Spleen (tissue), 11 donors: Measurements from ENCODE around the gene SRGAP3. TPM values are rescaled to one million over a fixed set of nuclear protein-coding genes. Genes with fewer than 3 reads are reported as not detected.

Experiments
- DNase-seq: peaks from one replicate; pipeline ENCODE4 v3.0.0-alpha.2; 2020
- H3K27ac ChIP-seq, 8 donors: fragments of 200-600 bp; sonication (generic) in 7 of 8; 1 replicate in 4 of 8; 2 replicates in 4 of 8; pipeline versions ENCODE4 v1.5.0 to v1.8.0; 2016 to 2021; ENCODE audit warnings: inconsistent platforms in 4 of 8, mild to moderate bottlenecking in 4 of 8, moderate library complexity in 1 of 8
- H3K27me3 ChIP-seq, 7 donors: fragments of 200-600 bp; sonication (generic) in 6 of 7; replicated peaks in 1 of 7; 1 replicate in 4 of 7; 2 replicates in 3 of 7; pipeline versions ENCODE4 v1.5.0 to v1.8.0; 2016 to 2021; ENCODE audit warnings: inconsistent platforms in 3 of 7, mild to moderate bottlenecking in 1 of 7
- H3K36me3 ChIP-seq, 6 donors: fragments of 200-600 bp; sonication (generic) in 5 of 6; 1 replicate in 4 of 6; 2 replicates in 2 of 6; pipeline versions ENCODE4 v1.5.0 to v1.8.0; 2016 to 2021; ENCODE audit warnings: inconsistent platforms in 2 of 6
- H3K4me1 ChIP-seq, 6 donors: fragments of 200-600 bp; sonication (generic) in 5 of 6; 1 replicate in 3 of 6; 2 replicates in 3 of 6; pipeline versions ENCODE4 v1.5.0 to v1.8.0; 2016 to 2021; ENCODE audit warnings: inconsistent platforms in 3 of 6
- H3K4me3 ChIP-seq, 8 donors: fragments of 200-600 bp; sonication (generic) in 7 of 8; 1 replicate in 4 of 8; 2 replicates in 4 of 8; pipeline versions ENCODE4 v1.5.0 to v1.8.0; 2016 to 2021; ENCODE audit warnings: inconsistent platforms in 4 of 8, mild to moderate bottlenecking in 4 of 8, moderate library complexity in 2 of 8
- H3K9me3 ChIP-seq, 8 donors: fragments of 200-600 bp; sonication (generic) in 7 of 8; 1 replicate in 4 of 8; 2 replicates in 4 of 8; pipeline versions ENCODE4 v1.5.0 to v1.8.0; 2016 to 2021; ENCODE audit warnings: inconsistent platforms in 4 of 8
- POLR2A ChIP-seq, 3 donors: fragments of 450-650 bp; IDR thresholded peaks; one replicate each; pipeline ENCODE4 v1.5.1; 2017; ENCODE audit warnings: antibody characterized with exemption in 3 of 3, mild to moderate bottlenecking in 1 of 3
- POLR2AphosphoS5 ChIP-seq, 3 donors: sonication (generic); formaldehyde crosslinking; IDR thresholded peaks; one replicate each; pipeline ENCODE4 v1.5.1; 2017; ENCODE audit warnings: antibody characterized with exemption in 3 of 3
- WGBS, 5 donors: extraction: QIAGEN DNeasy Blood & Tissue Kit in 3 of 5; methylation state at CpG; one replicate each; pipeline versions ENCODE4 v1.1.5 to v1.1.7; 2013 to 2018; 5-methylcytosine and 5-hydroxymethylcytosine counted together
- intact Hi-C: fragments of 100-400 bp; cut with DNase I; formaldehyde crosslinking; loops from one replicate; pipeline ENCODE4 v1.15.0; 2023; ENCODE audit warnings: low total_unique reads
- polyA plus RNA-seq, 3 donors: library from polyadenylated mRNA; stranded (reverse); fragments of 200-250 nt; gene quantifications; one replicate each; pipeline ENCODE4 v1.2.1, GENCODE V29; 2013
- total RNA-seq, 7 donors: library from RNA; depleted of rRNA in 3 of 7; stranded (reverse); fragments of >200 nt in 3 of 7; fragmentation: NEBNext Ultra II Directional in 4 of 7; extraction: Animal tissue kit (Norgen Biotek cat#: 25700) in 4 of 7; gene quantifications; one replicate each; pipeline versions ENCODE4 v1.1.0 to v1.2.1, GENCODE V29; 2016 to 2021
- TF ChIP-seq, protein P1 (sequence below), 11 experiments: fragments of 200-600 bp in 7 of 11; fragments of 450-650 bp in 4 of 11; sonication (generic) in 4 of 11; IDR thresholded peaks in 8 of 11; conservative IDR thresholded peaks in 3 of 11; 1 replicate in 7 of 11; 2 replicates in 4 of 11; pipeline versions ENCODE4 v1.4.0 to v1.8.0; 2016 to 2021; ENCODE audit warnings: antibody characterized with exemption in 11 of 11, inconsistent platforms in 4 of 11, mild to moderate bottlenecking in 1 of 11
- donor health status: healthy with polysubstance abuse.
- donor health status: DM: no; HTN: no; CAD: no; lungs with moderate emphysema.
- donor health status: DM: no; HTN: no; CAD: no.
- donor health status: Bipolar disorder and iron deficiency.
- donor health status: healthy.
- donor health status: DM: no; HTN: no; CAD: no.
- donor health status: DM: yes; HTN: yes; CAD: no.

SRGAP3 gene
- total and polyA plus RNA-seq, 10 donors = 0.54 to 10.3 (median 6.4) TPM

DNA sequence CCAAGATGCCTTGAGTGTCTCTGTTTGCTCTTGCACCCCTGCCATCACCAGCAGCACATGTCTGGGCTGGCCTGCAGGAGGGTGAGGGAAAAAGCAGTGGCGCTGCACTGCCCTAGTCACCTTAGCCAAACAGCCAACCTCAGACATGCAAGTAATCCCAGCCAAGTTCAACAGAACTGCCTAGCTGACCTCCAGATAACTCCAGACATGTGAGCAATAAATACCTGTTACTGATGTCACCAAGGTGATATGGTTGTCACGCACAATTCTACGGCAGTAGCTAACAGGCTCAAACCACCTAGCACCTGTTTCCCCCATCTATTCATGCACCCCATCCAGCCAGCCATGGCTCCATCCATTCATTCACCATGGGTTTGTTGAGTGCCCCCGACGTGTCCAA lies 99.9 kb downstream of the SRGAP3 start:
- Histone ChIP-seq H3K36me3 (no peaks in the 10 kb centered on the region), H3K9me3 (peaks cover 0 to 37% (median 23%) of the 10 kb centered on the region in 8 donors), H3K4me1 (no peaks in the 10 kb centered on the region), H3K4me3 (no peak overlapping the region), H3K27me3 (no peaks in the 10 kb centered on the region), H3K27ac (no peak overlapping the region)
- intact Hi-C loops = no loop called here
- WGBS, 5 donors = 89 to 97% (median 94%) methylated on average over 5 of the region's 5 CpGs
- TF ChIP-seq POLR2AphosphoS5 (IDR thresholded peaks at IDR 0.05) (no peak), POLR2A (IDR thresholded peaks at IDR 0.05) (no peak)
- TF ChIP-seq, protein P1, sequence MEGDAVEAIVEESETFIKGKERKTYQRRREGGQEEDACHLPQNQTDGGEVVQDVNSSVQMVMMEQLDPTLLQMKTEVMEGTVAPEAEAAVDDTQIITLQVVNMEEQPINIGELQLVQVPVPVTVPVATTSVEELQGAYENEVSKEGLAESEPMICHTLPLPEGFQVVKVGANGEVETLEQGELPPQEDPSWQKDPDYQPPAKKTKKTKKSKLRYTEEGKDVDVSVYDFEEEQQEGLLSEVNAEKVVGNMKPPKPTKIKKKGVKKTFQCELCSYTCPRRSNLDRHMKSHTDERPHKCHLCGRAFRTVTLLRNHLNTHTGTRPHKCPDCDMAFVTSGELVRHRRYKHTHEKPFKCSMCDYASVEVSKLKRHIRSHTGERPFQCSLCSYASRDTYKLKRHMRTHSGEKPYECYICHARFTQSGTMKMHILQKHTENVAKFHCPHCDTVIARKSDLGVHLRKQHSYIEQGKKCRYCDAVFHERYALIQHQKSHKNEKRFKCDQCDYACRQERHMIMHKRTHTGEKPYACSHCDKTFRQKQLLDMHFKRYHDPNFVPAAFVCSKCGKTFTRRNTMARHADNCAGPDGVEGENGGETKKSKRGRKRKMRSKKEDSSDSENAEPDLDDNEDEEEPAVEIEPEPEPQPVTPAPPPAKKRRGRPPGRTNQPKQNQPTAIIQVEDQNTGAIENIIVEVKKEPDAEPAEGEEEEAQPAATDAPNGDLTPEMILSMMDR (IDR thresholded peaks at IDR 0.05 in 8 of 11, conservative IDR thresholded peaks at IDR 0.05 in 3 of 11) = no peak
- no peak for DNase-seq

DNA sequence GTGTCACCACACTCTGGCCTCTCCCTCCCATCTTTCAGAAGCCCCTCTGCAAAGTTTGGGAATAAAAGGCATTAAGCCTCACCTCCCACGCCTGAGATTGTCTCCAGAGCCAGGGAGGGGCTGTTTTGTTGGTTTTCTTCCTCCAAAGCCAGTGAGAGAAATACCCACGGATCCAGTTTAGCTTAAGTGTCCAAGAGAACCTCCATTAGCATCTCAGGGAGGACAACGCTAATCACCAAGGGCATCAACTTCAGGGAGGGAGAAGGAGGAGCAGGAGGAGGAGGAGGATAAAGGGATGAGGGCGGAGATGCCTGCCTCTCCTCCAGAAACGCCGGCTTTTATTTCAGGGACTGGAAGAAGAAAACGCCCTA lies 101.6 kb downstream of the SRGAP3 start:
- Histone ChIP-seq H3K36me3 (no peaks in the 10 kb centered on the region), H3K9me3 (peaks cover 0 to 39% (median 23%) of the 10 kb centered on the region in 8 donors), H3K4me1 (no peaks in the 10 kb centered on the region), H3K27me3 (no peaks in the 10 kb centered on the region), H3K27ac (no peak overlapping the region), H3K4me3 (no peak overlapping the region)
- no peak for DNase-seq
- intact Hi-C loops = no loop called here
- WGBS, 5 donors = 51 to 84% (median 77%) methylated on average over 7 of the region's 7 CpGs
- TF ChIP-seq POLR2A (IDR thresholded peaks at IDR 0.05) (no peak), POLR2AphosphoS5 (IDR thresholded peaks at IDR 0.05) (no peak)
- TF ChIP-seq, protein P1 (IDR thresholded peaks at IDR 0.05 in 8 of 11, conservative IDR thresholded peaks at IDR 0.05 in 3 of 11) = no peak

DNA sequence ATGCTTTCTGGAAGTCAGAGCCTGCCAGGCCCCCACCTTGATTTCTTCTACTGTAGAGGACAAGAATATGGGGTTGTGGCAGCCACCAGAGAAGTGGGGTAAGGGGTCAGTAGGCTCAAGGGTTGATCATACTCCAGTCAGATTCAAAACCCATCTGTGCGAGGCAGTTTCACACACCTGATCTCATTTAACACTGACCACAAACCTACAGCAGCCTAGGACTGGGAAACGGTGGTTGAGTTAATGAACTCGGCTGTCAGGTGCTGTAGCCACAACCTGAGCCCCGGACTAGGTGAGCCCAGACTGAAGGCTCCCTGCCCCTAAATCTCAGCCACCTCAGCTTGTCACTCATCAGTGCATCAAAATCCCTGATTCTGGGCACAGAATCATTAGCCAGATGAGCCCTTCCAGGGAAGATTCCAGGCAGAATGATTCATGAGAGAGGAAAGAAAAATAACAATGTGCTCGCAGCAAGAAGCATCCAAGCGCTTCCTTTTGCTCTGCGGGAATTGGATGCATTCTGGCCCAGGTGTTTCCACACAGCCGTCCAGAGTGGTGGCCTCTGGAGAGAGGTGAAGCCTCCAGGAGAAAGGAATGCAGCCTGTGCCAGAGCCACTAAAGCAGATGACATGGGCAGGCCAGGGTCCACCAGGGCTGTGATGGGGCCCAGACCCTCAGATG lies 102.1 kb downstream of the SRGAP3 start:
- no peaks in the 10 kb centered on the region for H3K4me1 ChIP-seq
- intact Hi-C loops = no loop called here
- TF ChIP-seq, protein P1 (IDR thresholded peaks at IDR 0.05 in 8 of 11, conservative IDR thresholded peaks at IDR 0.05 in 3 of 11) = no peak
- no peak for TF ChIP-seq POLR2A (IDR thresholded peaks at IDR 0.05)
- no peak for TF ChIP-seq POLR2AphosphoS5 (IDR thresholded peaks at IDR 0.05)
- DNase-seq = no peak
- H3K9me3 ChIP-seq = peaks cover 0 to 34% (median 22%) of the 10 kb centered on the region in 8 donors
- WGBS, 5 donors = 59 to 76% (median 70%) methylated on average over 7 to 8 of the region's 8 CpGs
- no peaks in the 10 kb centered on the region for H3K27me3 ChIP-seq
- H3K27ac ChIP-seq = no peak overlapping the region
- H3K4me3 ChIP-seq = no peak overlapping the region
- no peaks in the 10 kb centered on the region for H3K36me3 ChIP-seq

DNA sequence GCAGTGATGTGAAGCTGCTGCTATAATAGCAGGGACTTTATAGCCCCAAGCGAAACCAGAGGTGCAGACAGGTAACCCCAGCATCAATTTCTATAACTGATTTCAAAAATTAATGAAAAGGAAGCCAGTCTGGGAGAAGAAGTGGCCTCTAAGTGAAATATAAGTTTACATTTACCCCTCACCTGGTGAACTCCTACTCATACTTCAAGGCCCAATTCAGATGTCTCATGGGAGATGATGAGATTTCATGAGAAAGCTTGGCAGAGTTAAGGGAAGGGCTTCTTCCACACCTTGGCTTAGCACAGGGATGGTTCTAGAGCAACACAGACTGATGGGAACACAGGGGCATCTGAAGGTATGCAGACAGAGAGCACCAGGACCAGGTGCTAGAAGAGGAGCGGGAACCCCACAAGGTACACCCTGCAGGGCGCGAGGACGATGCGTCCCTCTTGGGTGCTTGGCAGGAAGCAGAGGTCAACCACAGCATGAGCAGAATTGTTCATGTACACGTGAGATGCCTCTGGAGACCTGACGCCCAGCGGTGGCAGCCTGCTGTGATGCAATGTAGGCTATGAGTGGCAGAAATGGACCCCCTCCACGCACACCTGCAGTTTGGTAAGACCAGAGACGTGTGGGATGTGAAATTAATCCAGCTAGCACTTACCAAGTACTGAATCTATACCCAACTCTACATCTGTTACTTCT lies 102.9 kb downstream of the SRGAP3 start:
- Histone ChIP-seq H3K9me3 (peaks cover 0 to 26% (median 14%) of the 10 kb centered on the region in 8 donors), H3K27me3 (no peaks in the 10 kb centered on the region), H3K27ac (no peak overlapping the region), H3K36me3 (no peaks in the 10 kb centered on the region), H3K4me1 (no peaks in the 10 kb centered on the region), H3K4me3 (no peak overlapping the region)
- 54 to 77% (median 64%) methylated on average over 11 of the region's 11 CpGs for WGBS, 5 donors
- intact Hi-C loops = no loop called here
- DNase-seq = no peak
- TF ChIP-seq POLR2AphosphoS5 (IDR thresholded peaks at IDR 0.05) (no peak), POLR2A (IDR thresholded peaks at IDR 0.05) (no peak)
- TF ChIP-seq, protein P1 (IDR thresholded peaks at IDR 0.05 in 8 of 11, conservative IDR thresholded peaks at IDR 0.05 in 3 of 11) = no peak
